Left ventricle myocardium inferior (tissue), 1 donor: ENCODE measurements around the gene LYPLA2. TPM values are rescaled to one million over a fixed set of nuclear protein-coding genes. Genes with fewer than 3 reads are reported as not detected.

ENCODE experiments used
- DNase-seq: peaks from one replicate; pipeline ENCODE4 v3.0.0-alpha.2; 2020
- H3K27ac ChIP-seq: fragments of 200-600 bp; replicated peaks from 2 replicates; pipeline ENCODE4 v1.8.0; 2021
- H3K27me3 ChIP-seq: fragments of 200-600 bp; 2 replicates; pipeline ENCODE4 v1.8.0; 2021; ENCODE audit warnings: low read depth
- H3K36me3 ChIP-seq: fragments of 200-600 bp; 2 replicates; pipeline ENCODE4 v1.8.0; 2021
- H3K4me1 ChIP-seq: fragments of 200-600 bp; 2 replicates; pipeline ENCODE4 v1.8.0; 2021
- H3K4me3 ChIP-seq: fragments of 200-600 bp; 2 replicates; pipeline ENCODE4 v1.8.0; 2021; ENCODE audit warnings: mild to moderate bottlenecking, moderate library complexity
- H3K9me3 ChIP-seq: fragments of 200-600 bp; replicated peaks from 2 replicates; pipeline ENCODE4 v1.8.0; 2021
- intact Hi-C: fragments of 100-400 bp; cut with micrococcal nuclease; formaldehyde crosslinking; loops from one replicate; pipeline ENCODE4 v1.11.0; 2022
- total RNA-seq: library from RNA; stranded (reverse); fragmentation: NEBNext Ultra II Directional; extraction: Animal tissue kit (Norgen Biotek cat#: 25700); gene quantifications from one replicate; pipeline ENCODE4 v1.2.1, GENCODE V29; 2021
- TF ChIP-seq, protein P1 (sequence below): fragments of 200-600 bp; IDR thresholded peaks from 2 replicates; pipeline ENCODE4 v1.8.0; 2021; ENCODE audit warnings: antibody characterized with exemption, mild to moderate bottlenecking, borderline replicate concordance
- donor health status: DM: no; HTN: yes; CAD: no; lungs with severe emphysema.

Gene LYPLA2
- total RNA-seq, 1 donor from 2014 or later: 26.2 TPM

DNA sequence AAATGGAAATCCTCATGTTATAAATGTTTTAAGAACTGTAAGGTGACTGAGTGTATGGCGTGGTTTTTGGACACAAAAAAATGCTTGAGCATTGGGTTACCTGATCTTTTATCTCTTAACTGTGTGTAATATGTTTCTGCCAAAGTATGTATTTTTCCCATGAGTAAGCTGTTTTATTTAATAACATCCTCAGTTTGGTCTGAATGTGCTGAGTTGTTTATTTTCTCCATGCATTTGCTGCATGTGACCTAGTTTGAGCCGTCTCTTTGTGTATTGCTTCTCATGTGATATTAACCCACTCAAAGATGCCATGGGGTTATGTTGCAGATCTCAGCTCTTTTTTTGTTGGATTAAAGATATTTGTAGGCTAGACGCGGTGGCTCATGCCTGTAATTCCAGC, 6.1 kb upstream of the LYPLA2 start:
- H3K4me1 ChIP-seq: peaks cover 5% of the 10 kb centered on the region
- intact Hi-C loops: no loop called here
- H3K4me3 ChIP-seq: no peak overlapping the region
- no peak for DNase-seq
- no peaks in the 10 kb centered on the region for H3K9me3 ChIP-seq
- H3K27ac ChIP-seq: no peak overlapping the region
- TF ChIP-seq, protein P1, sequence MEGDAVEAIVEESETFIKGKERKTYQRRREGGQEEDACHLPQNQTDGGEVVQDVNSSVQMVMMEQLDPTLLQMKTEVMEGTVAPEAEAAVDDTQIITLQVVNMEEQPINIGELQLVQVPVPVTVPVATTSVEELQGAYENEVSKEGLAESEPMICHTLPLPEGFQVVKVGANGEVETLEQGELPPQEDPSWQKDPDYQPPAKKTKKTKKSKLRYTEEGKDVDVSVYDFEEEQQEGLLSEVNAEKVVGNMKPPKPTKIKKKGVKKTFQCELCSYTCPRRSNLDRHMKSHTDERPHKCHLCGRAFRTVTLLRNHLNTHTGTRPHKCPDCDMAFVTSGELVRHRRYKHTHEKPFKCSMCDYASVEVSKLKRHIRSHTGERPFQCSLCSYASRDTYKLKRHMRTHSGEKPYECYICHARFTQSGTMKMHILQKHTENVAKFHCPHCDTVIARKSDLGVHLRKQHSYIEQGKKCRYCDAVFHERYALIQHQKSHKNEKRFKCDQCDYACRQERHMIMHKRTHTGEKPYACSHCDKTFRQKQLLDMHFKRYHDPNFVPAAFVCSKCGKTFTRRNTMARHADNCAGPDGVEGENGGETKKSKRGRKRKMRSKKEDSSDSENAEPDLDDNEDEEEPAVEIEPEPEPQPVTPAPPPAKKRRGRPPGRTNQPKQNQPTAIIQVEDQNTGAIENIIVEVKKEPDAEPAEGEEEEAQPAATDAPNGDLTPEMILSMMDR: no peak
- H3K36me3 ChIP-seq: peaks cover 82% of the 10 kb centered on the region
- no peaks in the 10 kb centered on the region for H3K27me3 ChIP-seq

GRCh38 chr1:23787701-23788100, 3.2 kb upstream of the LYPLA2 start:
- TF ChIP-seq, protein P1: no peak
- H3K9me3 ChIP-seq: no peaks in the 10 kb centered on the region
- no peak overlapping the region for H3K27ac ChIP-seq
- no peak for DNase-seq
- H3K4me1 ChIP-seq: peaks cover 25% of the 10 kb centered on the region
- H3K4me3 ChIP-seq: no peak overlapping the region
- intact Hi-C loops: no loop called here
- H3K27me3 ChIP-seq: no peaks in the 10 kb centered on the region
- peaks cover 54% of the 10 kb centered on the region for H3K36me3 ChIP-seq

- peaks cover 53% of the 10 kb centered on the region for H3K36me3 ChIP-seq
- TF ChIP-seq, protein P1: no peak
Measured at GRCh38 chr1:23788695-23789094, 2.2 kb upstream of the LYPLA2 start.

DNA sequence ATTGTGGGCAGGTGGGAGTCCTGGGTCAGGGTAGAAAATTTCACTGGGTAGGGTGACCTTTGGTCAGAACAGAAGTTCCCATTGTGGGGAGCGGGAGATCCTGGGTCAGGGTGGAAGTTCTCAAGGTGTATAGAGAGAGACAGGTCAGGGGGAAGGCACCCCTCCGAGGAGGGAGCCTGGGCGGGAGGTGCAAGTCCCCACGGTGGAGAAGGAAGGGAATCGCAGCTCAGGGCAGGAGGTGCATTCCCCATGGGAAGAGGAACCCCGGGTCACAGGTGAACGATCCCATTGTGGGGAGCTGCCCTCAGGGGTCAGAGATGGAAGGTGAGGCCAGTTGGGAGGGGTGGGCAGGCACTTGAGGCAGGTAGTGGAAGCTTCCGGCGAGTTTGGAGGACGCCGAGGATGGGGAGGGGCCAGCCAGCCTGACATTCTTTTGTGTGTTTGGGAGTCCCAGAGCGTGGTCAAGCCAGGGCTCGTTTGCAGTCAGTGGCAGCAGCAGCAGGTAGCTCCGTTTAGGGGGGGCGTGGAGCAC, 637 bp downstream of the LYPLA2 start:
- DNase-seq: peak; percentile 20
- intact Hi-C loops: no loop called here
- Histone ChIP-seq H3K27ac (peak overlapping the region; percentile 83), H3K27me3 (no peaks in the 10 kb centered on the region), H3K4me1 (peaks cover 36% of the 10 kb centered on the region), H3K36me3 (peaks cover 50% of the 10 kb centered on the region), H3K4me3 (peak overlapping the region; percentile 88), H3K9me3 (no peaks in the 10 kb centered on the region)
- TF ChIP-seq, protein P1: no peak

More at GRCh38 chr1:23788695-23789094, 2.2 kb upstream of the LYPLA2 start:
- H3K9me3 ChIP-seq: no peaks in the 10 kb centered on the region
- H3K27ac ChIP-seq: no peak overlapping the region
- no peak for DNase-seq
- no peaks in the 10 kb centered on the region for H3K27me3 ChIP-seq
- H3K4me3 ChIP-seq: no peak overlapping the region
- H3K4me1 ChIP-seq: peaks cover 35% of the 10 kb centered on the region
- intact Hi-C loops: no loop called here

GRCh38 chr1:23792151-23792945, 1.4 kb downstream of the LYPLA2 start:
- H3K9me3 ChIP-seq: no peaks in the 10 kb centered on the region
- no peaks in the 10 kb centered on the region for H3K27me3 ChIP-seq
- peak overlapping the region; percentile 83 for H3K27ac ChIP-seq
- peaks cover 42% of the 10 kb centered on the region for H3K36me3 ChIP-seq
- no peak for DNase-seq
- intact Hi-C loops: no loop called here
- H3K4me3 ChIP-seq: peak overlapping the region; percentile 88
- TF ChIP-seq, protein P1: no peak
- peaks cover 36% of the 10 kb centered on the region for H3K4me1 ChIP-seq
